HS-5 (cell line): ENCODE data around the gene PPEF2.

Experiments used
- DNase-seq: peaks from one replicate; pipeline ENCODE4 v3.0.0-alpha.2; 2012; ENCODE audit warnings: low read depth

The PPEF2 gene

DNA sequence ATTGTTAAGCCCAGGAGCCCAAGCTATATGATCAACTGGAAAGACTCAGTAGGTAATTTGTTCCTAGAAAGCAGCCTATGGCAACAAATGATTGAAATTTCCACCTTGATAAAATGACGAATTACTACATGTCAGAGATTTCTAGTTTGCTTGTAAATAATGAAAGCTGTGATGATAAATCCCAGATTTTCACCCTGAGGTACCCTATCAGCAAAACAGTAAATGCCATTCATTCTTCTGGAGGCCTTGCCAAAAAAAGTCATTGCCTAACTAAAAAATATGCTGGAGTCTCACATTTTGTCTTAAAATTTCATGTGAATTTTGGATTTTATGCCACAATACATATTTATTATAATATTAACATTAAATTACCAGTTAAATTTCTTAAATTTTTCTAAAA lies 71.3 kb downstream of the PPEF2 start:
- no peak for DNase-seq

DNA sequence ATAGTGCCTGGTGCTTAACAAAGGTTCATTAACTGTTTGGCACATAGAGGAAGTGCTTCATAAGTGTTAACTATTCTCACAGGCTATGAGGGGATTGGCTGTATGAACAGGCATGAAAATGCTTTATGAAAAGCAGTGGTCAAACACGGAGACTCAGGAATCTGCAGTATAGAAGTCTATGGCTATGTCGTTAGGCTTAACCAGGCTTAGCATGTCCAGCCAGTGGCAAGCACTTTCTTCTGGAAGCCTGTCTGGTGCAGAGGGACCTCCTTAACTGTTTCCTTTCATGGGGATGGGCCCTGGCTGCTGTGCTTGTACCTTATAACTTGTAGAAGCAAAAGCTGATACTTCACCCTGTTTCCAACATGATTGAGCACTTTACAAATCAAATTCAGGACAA lies 78.4 kb downstream of the PPEF2 start:
- no peak for DNase-seq

DNA sequence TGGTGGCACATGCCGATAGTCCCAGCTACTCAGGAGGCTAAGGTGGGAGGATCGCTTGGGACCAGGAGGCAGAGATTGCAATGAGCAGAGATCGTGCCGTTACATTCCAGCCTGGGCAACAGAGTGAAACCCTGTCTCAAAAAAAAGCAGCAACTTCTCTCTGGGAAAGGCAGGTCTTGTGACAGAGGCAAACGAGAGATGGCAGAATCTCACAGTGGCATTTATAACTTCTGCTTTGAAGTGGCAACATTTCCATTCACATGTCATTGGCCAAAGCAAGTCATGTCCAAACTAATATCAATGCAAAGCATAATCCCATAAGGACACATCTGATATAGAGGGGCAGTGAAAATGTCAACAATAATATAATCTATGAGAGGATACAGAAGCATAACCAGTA lies 79.8 kb downstream of the PPEF2 start:
- no peak for DNase-seq

DNA sequence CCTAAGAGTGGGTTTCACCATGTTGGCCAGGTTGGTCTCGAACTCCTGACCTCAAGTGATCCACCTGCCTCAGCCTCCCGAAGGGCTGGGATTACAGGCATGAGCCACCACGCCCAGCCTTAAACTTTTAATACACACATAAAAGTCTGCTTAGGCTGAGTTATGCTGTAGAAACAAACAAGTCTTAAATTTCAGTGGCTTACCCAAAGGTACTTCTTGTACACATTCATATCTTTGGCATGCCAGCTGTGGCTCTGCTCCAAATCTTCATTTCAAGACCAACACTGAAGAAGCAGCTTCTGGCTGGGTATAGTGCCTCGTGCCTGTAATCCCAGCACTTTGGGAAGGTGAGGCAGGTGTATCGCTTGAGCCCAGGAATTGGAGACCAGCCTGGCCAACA lies 80.3 kb downstream of the PPEF2 start:
- no peak for DNase-seq

DNA sequence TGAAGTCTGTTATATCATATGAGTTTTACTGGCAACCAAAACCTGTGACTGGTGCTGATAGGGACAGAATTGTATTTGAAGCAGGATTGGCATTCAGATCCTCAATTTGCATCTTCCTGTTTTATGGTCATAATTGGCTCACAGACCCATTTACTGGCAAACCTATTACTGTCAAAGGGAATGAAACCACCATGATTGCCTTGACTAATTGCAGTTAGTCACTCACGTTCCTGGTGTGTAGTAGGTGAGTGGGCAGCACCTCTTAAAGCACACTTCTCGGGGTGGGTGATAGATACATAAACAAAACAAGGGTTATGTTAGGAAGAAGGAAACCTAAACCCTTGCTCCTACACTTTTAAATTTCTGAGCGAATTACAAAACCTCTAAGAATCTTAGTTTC lies 81.0 kb downstream of the PPEF2 start:
- no peak for DNase-seq

DNA sequence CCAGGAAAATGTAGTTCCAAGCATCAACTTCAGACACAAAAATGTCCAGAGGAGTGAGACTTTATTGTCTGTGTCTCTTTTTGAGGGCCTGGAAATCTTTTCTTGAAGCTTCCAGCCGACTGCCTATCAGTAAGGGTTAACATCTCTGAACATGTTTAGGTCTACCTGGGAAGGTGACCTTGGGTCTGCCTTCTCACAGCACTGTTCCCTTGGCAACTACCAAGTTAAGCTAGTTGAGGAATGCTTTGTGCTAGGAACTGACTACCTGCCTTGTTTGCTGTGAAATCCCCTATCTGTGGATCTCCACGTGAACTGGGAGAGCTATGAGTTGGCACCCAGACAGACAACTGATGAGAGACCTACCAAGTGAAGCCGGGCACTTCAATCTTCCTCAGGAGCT lies 81.6 kb downstream of the PPEF2 start:
- no peak for DNase-seq

DNA sequence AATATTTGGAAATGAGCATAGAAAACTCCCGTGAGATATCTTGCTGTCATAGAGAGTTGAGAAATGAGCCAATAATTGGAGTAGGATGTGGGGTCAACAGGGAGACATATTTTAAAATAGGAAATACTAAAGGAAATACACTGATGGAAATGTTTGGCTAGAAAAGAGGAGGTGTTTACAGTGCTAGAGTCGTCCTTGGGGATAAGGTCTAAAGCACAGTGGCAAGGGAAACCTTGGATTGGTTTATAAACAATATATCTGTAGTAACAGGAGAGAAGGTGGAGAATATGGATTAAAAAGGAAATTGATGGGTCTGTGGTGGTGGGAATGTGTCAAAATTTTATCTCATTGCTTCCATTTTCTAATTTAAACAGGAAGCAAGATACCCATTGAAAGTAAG lies 82.1 kb downstream of the PPEF2 start:
- DNase-seq = no peak

DNA sequence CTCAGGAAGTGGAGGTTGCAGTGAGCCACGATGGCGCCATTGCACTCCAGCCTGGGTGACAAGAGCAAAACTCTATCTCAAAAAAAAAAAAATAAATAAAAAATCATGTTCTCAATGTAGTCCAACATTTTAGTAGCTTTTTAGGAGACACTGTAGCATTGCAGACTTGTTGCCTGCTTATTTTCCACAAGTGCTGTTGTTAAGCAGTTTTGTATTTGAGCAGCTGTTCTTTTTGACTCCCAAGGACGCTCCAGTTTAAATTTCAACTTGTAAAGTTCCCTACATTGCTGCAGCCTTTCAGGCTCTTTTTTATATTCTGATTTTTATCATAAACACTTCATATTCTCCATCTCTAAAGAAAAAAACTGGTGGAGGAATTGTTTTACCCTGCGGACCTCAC lies 83.1 kb downstream of the PPEF2 start:
- no peak for DNase-seq

DNA sequence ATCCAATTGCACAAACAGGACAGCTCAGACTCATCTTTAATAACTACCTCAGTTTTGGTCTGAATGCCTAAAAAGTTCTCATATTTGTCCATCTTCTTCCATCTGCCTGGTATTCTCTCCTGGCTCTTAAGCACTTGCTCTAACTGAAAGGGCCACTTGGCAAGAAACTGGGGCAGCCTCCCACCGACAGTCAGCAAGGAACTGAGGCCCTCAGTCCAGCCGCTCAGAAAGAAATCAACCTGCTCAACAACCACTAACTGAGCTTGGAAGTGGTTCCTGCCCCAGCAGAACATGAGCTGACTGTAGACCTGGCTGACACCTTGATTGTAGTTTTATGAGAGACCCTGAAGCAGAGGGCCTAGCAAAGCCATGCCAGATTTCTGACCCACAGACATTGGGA lies 84.4 kb downstream of the PPEF2 start:
- DNase-seq = no peak
